ENCODE data around the gene DIP2B.
"Not testable (repeated sequence)": the region's sequence is repeated elsewhere in the genome, so short reads cannot be mapped to it uniquely, and the experiment has no call there.

Gene DIP2B

DNA sequence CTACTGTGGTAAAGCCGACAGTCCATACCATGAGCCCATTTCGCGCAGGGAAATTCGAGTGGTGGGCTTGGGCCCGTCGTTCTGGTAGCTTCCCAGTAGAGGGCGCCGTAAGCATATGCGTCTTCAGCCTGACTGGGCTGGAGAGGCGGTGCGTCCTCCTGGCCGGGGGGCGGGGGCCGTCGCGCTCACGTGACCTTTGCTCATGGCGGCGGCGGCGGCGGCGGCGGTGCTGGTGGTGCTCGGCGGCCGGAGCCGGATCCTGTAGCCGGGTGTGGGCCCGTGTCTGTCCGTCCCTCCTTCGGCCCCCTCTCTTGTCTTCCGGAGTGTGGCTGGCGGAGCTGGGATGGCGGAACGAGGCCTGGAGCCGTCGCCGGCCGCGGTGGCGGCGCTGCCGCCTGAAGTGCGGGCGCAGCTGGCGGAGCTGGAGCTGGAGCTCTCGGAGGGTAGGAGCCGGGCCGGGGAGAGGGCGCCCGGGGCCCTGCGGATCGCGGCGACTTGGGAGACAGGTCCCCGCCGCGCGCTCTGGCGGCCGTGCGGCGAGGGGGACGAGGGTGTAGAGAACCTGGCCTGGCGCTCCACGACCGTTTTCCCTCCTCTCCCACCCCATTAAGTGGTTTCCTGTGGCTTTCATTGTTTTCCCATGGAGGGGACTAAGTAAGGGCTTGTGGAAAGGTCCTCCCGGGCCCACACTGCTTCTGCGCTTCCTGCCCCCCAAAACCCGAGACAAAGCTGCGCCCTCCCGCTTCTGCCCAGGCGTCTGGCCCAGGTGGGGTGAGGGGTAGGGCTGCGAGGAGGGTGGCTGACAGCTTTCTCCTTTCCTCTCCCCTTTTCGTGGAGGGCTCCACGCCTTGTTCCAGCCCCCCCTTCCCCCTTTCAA lies at the start of gene DIP2B:
TSS of gene DIP2B (plus strand) at position 188 of the 877 bp plus-strand sequence. CDS start at position 344, 156 bp downstream.
- in situ Hi-C loops (cut with MboI; ENCODE audit: low sequenced_read_pairs) = loop anchor here (5.0 kb wide), 1 partner anchor 132 kb away; no protein-coding TSS in a partner anchor

- in situ Hi-C loops (cut with MboI; ENCODE audit: low sequenced_read_pairs) = no loop called here
Measured at GRCh38 chr12:50458606-50459005, 46.2 kb upstream of the DIP2B start.

GRCh38 chr12:50467439-50467838 lies 37.3 kb upstream of the DIP2B start:
- in situ Hi-C loops (cut with MboI; ENCODE audit: low sequenced_read_pairs) = no loop called here

DNA sequence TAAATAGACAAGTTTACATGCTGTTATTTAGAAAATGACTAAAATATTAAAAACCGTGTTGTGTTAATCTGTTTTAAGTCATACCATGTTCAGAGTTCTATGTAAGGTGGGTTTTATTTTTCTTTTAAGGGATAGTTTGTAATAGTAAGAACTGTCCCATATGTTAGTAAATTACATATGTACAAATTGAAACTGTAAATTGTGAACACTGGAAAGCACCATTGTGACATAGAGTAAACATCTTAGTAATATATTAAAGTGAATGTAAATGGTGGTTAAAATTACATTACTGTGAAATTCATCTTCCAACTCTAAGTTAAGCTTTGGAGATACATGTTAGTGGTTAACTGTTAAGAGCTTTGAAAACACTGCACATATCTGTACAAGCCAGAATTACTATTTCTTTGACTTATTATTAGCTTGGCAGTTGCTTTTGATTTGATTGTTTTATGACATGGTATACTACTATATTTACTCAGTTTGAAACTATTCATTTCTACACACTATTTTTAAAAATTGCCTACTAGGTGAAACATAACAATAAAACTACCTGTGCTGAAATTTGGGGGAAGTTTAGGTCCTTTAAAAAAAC lies 27.4 kb upstream of the DIP2B start:
- in situ Hi-C loops (cut with MboI; ENCODE audit: low sequenced_read_pairs) = no loop called here

- in situ Hi-C loops (cut with MboI; ENCODE audit: low sequenced_read_pairs) = no loop called here
Measured at GRCh38 chr12:50482571-50482970, 22.2 kb upstream of the DIP2B start.

DNA sequence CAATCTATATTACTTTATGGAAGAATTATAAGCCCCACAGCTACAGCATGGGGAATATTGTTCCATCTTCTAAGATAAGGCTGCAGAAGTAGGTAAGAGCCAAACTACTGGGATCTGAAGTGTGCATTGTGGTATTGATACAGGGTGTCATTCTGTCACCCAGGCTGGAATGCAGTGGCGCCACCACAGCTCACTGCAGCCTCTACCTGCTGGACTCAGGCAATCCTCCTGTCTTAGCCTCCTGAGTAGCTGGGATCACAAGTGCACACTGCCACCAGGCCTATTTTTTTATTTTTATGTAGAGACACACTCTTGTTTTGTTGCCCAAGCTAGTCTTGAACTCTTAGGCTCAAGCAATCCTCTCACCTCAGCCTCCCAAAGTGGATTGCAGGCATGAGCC lies 21.3 kb upstream of the DIP2B start:
- in situ Hi-C loops (cut with MboI; ENCODE audit: low sequenced_read_pairs) = no loop called here

DNA sequence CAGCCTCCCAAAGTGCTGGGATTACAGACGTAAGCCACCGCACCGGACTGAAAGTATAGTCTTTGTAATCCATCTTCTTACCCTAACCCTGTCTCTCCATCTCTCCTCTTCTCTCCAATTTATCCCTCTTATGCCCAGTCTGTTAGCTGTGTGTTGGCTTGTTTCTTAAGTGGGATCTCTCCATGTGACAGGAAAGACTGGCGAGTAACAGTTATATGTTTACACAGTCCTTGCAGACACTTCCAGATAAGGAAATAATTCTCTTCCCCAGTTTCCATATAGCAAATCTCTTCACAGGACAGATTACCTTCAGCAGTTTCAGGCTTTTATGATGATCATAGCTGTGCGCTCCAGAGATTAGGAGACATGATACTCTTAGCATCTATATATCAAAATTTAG lies 16.0 kb upstream of the DIP2B start:
- in situ Hi-C loops (cut with MboI; ENCODE audit: low sequenced_read_pairs) = no loop called here

DNA sequence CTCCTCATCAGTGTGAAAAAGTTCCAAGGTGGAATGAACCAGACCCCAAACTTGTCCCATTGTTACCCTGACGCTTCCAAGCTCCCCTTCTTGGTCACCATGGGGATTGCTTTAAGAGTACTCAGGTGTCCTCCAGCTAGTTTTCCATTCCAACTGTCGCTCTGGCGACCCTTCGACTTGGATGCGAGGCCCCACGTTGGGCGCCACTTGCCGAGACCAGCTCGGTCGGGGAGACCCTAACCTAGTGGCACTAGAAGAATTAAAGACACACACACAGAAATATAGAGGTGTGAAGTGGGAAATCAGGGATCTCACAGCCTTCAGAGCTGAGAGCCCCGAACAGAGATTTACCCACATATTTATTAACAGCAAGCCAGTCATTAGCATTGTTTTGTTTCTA lies 6.7 kb upstream of the DIP2B start:
- in situ Hi-C loops (cut with MboI; ENCODE audit: low sequenced_read_pairs) = not testable (repeated sequence)

GRCh38 chr12:50505675-50506530 lies 1.1 kb downstream of the DIP2B start:
- in situ Hi-C loops (cut with MboI; ENCODE audit: low sequenced_read_pairs) = loop anchor here (5.0 kb wide), 1 partner anchor 131 kb away; no protein-coding TSS in a partner anchor

- in situ Hi-C loops (cut with MboI; ENCODE audit: low sequenced_read_pairs) = loop anchor here (5.0 kb wide), 1 partner anchor 130 kb away; no protein-coding TSS in a partner anchor
Measured at GRCh38 chr12:50506753-50507473, 2.1 kb downstream of the DIP2B start.

DNA sequence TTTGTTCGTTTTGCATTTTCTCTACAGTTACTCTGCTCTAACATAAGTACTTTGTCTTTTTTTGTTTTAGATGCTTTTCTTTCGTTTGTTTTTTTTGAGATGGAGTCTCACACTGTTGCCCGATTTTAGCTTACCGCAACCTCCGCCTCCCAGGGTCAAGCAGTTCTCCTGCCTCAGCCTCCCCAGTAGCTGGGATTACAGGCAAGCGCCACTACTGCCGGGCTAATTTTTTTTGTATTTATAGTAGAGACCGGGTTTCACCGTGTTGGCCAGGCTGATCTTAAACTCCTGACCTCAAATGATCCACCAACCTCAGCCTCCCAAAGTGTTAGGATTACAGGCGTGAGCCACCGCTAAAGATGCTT lies 2.7 kb downstream of the DIP2B start:
- in situ Hi-C loops (cut with MboI; ENCODE audit: low sequenced_read_pairs) = loop anchor here (5.0 kb wide), 1 partner anchor 130 kb away; no protein-coding TSS in a partner anchor

GRCh38 chr12:50507930-50508329 lies 3.1 kb downstream of the DIP2B start:
- in situ Hi-C loops (cut with MboI; ENCODE audit: low sequenced_read_pairs) = loop anchor here (5.0 kb wide), 1 partner anchor 129 kb away; no protein-coding TSS in a partner anchor

DNA sequence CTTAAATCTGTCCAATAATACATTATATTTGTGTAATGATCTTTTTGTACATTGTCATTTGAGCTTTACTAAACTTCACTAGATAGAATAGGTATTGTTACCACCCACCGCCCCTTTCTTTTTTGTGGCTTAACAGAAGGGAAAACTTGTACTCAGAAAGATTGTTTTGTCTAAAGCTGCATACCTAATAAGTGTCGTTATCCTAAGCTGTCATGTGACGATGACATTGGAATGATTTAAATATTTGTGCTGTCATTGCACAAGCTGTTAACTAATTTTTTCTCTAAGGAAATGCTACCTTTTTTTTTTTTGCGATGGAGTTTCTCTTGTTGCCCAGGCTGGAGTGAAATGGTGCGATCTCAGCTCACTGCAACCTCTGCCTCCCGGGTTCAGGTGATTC lies 3.6 kb downstream of the DIP2B start:
- in situ Hi-C loops (cut with MboI; ENCODE audit: low sequenced_read_pairs) = loop anchor here (5.0 kb wide), 1 partner anchor 129 kb away; no protein-coding TSS in a partner anchor

- in situ Hi-C loops (cut with MboI; ENCODE audit: low sequenced_read_pairs) = loop anchor here (5.0 kb wide), 1 partner anchor 128 kb away; no protein-coding TSS in a partner anchor
Measured at GRCh38 chr12:50508970-50509663, 4.3 kb downstream of the DIP2B start.

- in situ Hi-C loops (cut with MboI; ENCODE audit: low sequenced_read_pairs) = no loop called here
Measured at GRCh38 chr12:50514526-50515276, 9.9 kb downstream of the DIP2B start.

DNA sequence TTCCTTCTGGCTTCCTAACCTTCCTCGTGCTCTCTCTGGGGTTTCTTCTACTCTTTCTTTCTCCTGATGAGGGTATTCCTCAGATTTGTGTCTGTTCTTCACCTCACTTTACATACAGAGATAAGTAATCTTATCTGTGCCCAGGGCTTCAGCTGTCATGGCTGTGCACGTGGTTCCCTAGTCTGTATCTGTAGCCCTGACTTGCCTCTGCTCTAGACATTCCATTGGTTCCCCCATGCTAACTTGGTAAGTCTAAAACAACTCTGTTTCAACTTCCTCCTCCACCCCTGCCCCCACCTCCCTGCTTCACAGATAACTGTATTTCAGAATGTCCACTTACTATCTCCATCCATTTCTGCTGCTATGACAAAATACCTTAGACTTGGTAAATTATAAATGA lies 10.8 kb downstream of the DIP2B start:
- in situ Hi-C loops (cut with MboI; ENCODE audit: low sequenced_read_pairs) = no loop called here

DNA sequence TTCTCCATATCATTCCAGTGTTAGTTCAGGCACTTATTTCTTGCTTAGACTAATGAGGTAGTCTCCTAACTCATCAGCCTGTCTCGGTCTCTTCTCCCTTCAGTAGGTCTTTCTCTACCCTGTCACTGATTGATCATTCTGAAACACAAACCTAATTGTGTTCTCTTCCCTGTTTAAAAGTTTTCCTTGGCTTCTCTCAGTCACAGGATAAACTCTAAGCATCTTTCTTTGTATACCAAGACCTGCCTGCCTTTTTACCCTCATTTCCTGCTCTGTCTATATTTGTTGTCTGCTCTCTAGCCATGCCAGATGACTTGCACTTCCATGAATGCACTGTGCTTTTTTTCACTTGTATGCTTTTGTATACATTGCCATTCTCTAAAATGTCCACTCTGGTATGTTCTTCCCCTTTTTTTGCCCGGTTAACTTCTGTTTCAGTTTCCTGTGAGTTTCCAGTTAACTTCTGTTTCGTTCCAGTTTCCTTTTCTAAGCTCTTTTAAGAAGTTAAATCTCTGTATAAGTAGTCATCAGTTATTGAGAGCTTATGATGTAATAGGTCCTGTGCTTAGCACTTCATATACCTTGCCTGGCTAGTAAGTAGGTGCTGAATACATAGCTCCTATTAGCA lies 12.8 kb downstream of the DIP2B start:
- in situ Hi-C loops (cut with MboI; ENCODE audit: low sequenced_read_pairs) = no loop called here

- in situ Hi-C loops (cut with MboI; ENCODE audit: low sequenced_read_pairs) = no loop called here
Measured at GRCh38 chr12:50518090-50518489, 13.3 kb downstream of the DIP2B start.

DNA sequence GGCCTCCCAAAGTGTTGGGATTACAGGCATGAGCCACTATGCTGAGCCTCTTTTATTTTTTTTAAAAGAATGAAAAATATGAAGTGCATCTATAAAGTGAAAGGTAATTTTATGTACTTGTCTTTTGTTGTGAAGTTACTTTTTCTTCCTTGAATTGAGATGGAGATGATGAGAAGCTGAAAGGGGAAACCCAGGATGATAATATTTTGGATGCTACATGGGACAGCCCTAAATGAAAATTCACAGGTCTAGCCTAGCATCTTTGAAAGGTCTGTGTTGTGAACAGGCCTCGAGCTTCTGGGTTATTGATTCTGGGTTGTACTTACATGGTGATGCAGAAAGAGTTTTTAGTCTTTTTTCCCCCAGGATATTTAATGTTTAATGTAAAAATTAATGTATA lies 14.6 kb downstream of the DIP2B start:
- in situ Hi-C loops (cut with MboI; ENCODE audit: low sequenced_read_pairs) = no loop called here

All from HL-60/S4 (cell line).